K562 (cell line): ENCODE results near the gene KTI12. TPM values are rescaled to one million over a fixed set of nuclear protein-coding genes. Genes with fewer than 3 reads are reported as not detected.

Experiments
- polyA plus RNA-seq, 8 experiments: library from polyadenylated mRNA; depleted of rRNA in 4 of 8; stranded (reverse) in 5 of 8; unstranded in 3 of 8; fragments of >200 nt; fragmentation: Nextera tagmentation in 2 of 8; fragmentation: Illumina TruSeq in 1 of 8; extraction: Ambion mirVana in 2 of 8; extraction: Trizol in 1 of 8; gene quantifications; 2 replicates each; pipeline versions ENCODE4 v1.2.1 to v1.2.3, GENCODE V29; 2011 to 2014; ENCODE audit warnings: inconsistent platforms in 1 of 8, missing spikeins in 1 of 8
- small RNA-seq: library from RNA; depleted of rRNA; stranded (forward); fragments of <200 nt; gene quantifications from one replicate; pipeline ENCODE3, GENCODE V24; 2014
- total RNA-seq, 7 experiments: library from RNA; depleted of rRNA in 6 of 7; stranded (reverse); fragments of >200 nt in 6 of 7; fragmentation: Illumina TruSeq in 2 of 7; extraction: Trizol in 2 of 7; gene quantifications; 2 replicates each; pipeline versions ENCODE4 v1.2.1 to v1.2.3, GENCODE V29; 2011 to 2021; ENCODE audit warnings: low replicate concordance in 1 of 7

Gene KTI12
- total and polyA plus RNA-seq, 9 of the 15 experiments (the other 6 are each of a cell fraction or from before 2014, with no cell fraction given) = 3.1 to 22.8 (median 11.6) TPM

Small RNA genes within 50 kb of the gene (small RNA-seq; reads per million reads assigned to genes)
- gene RN7SL290P = not detected

Other genes with a start within 250 kb of the KTI12 start
- gene NRDC, start 155.1 kb downstream of the KTI12 start, total RNA-seq (2014; rRNA removed) = 102 and 139 TPM in 2 replicates
- 201 and 216 TPM in 2 replicates for gene NRDC, start 155.1 kb downstream of the KTI12 start, total RNA-seq (2014; rRNA removed; fragmentation: Illumina TruSeq; extraction: Trizol)
- 177 and 196 TPM in 2 replicates for gene NRDC, start 155.1 kb downstream of the KTI12 start, total RNA-seq (2015; rRNA removed; fragmentation: Illumina TruSeq; extraction: Trizol)
- gene NRDC, start 155.1 kb downstream of the KTI12 start, total RNA-seq (2021) = 255 and 270 TPM in 2 replicates
- gene NRDC, start 155.1 kb downstream of the KTI12 start, polyA plus RNA-seq (2011; rRNA removed) = 371 and 375 TPM in 2 replicates
- gene NRDC, start 155.1 kb downstream of the KTI12 start, polyA plus RNA-seq (2014; fragmentation: Illumina TruSeq; extraction: Trizol) = 296 and 347 TPM in 2 replicates
- 100 to 1,000 TPM; 135 to 149 TPM for gene NRDC, start 155.1 kb downstream of the KTI12 start, polyA plus RNA-seq (2014; fragmentation: Nextera tagmentation; extraction: Ambion mirVana)
- 222 and 261 TPM in 2 replicates for gene NRDC, start 155.1 kb downstream of the KTI12 start, polyA plus RNA-seq (2014; rRNA removed)
- 0.18 and 0.33 TPM in 2 replicates for gene RAB3B, start 43.1 kb downstream of the KTI12 start, total RNA-seq (2014; rRNA removed)
- 0.40 and 0.51 TPM in 2 replicates for gene RAB3B, start 43.1 kb downstream of the KTI12 start, total RNA-seq (2014; rRNA removed; fragmentation: Illumina TruSeq; extraction: Trizol)
- gene RAB3B, start 43.1 kb downstream of the KTI12 start, total RNA-seq (2015; rRNA removed; fragmentation: Illumina TruSeq; extraction: Trizol) = 0.34 and 0.43 TPM in 2 replicates
- 0.34 and 0.47 TPM in 2 replicates for gene RAB3B, start 43.1 kb downstream of the KTI12 start, total RNA-seq (2021)
- gene RAB3B, start 43.1 kb downstream of the KTI12 start, polyA plus RNA-seq (2011; rRNA removed) = 0.07 TPM in 2 replicates
- 0.44 and 0.45 TPM in 2 replicates for gene RAB3B, start 43.1 kb downstream of the KTI12 start, polyA plus RNA-seq (2014; fragmentation: Illumina TruSeq; extraction: Trizol)
- gene RAB3B, start 43.1 kb downstream of the KTI12 start, polyA plus RNA-seq (2014; fragmentation: Nextera tagmentation; extraction: Ambion mirVana) = under 1 TPM; 0.13 to 0.14 TPM
- 0.19 and 0.27 TPM in 2 replicates for gene RAB3B, start 43.1 kb downstream of the KTI12 start, polyA plus RNA-seq (2014; rRNA removed)
- gene TXNDC12, start 21.4 kb upstream of the KTI12 start, total RNA-seq (2014; rRNA removed) = 33.4 and 47.6 TPM in 2 replicates
- 37.8 and 40.2 TPM in 2 replicates for gene TXNDC12, start 21.4 kb upstream of the KTI12 start, total RNA-seq (2014; rRNA removed; fragmentation: Illumina TruSeq; extraction: Trizol)
- 29.7 and 34.6 TPM in 2 replicates for gene TXNDC12, start 21.4 kb upstream of the KTI12 start, total RNA-seq (2015; rRNA removed; fragmentation: Illumina TruSeq; extraction: Trizol)
- 57.9 and 60.8 TPM in 2 replicates for gene TXNDC12, start 21.4 kb upstream of the KTI12 start, total RNA-seq (2021)
- 45.9 and 53.1 TPM in 2 replicates for gene TXNDC12, start 21.4 kb upstream of the KTI12 start, polyA plus RNA-seq (2011; rRNA removed)
- 31.7 and 32.1 TPM in 2 replicates for gene TXNDC12, start 21.4 kb upstream of the KTI12 start, polyA plus RNA-seq (2014; fragmentation: Illumina TruSeq; extraction: Trizol)
- 10 to 100 TPM; 17.0 to 29.3 TPM for gene TXNDC12, start 21.4 kb upstream of the KTI12 start, polyA plus RNA-seq (2014; fragmentation: Nextera tagmentation; extraction: Ambion mirVana)
- gene TXNDC12, start 21.4 kb upstream of the KTI12 start, polyA plus RNA-seq (2014; rRNA removed) = 43.5 and 45.4 TPM in 2 replicates
- 36.3 and 40.1 TPM in 2 replicates for gene BTF3L4, start 22.5 kb upstream of the KTI12 start, total RNA-seq (2014; rRNA removed)
- gene BTF3L4, start 22.5 kb upstream of the KTI12 start, total RNA-seq (2014; rRNA removed; fragmentation: Illumina TruSeq; extraction: Trizol) = 102 and 114 TPM in 2 replicates
- 66.4 and 73.3 TPM in 2 replicates for gene BTF3L4, start 22.5 kb upstream of the KTI12 start, total RNA-seq (2015; rRNA removed; fragmentation: Illumina TruSeq; extraction: Trizol)
- 54.4 and 54.9 TPM in 2 replicates for gene BTF3L4, start 22.5 kb upstream of the KTI12 start, total RNA-seq (2021)
- gene BTF3L4, start 22.5 kb upstream of the KTI12 start, polyA plus RNA-seq (2011; rRNA removed) = 64.1 and 78.0 TPM in 2 replicates
- 85.1 and 99.0 TPM in 2 replicates for gene BTF3L4, start 22.5 kb upstream of the KTI12 start, polyA plus RNA-seq (2014; fragmentation: Illumina TruSeq; extraction: Trizol)
- 100 to 1,000 TPM in 1 of 2 experiments, 10 to 100 TPM in 1; 90.9 to 106 TPM for gene BTF3L4, start 22.5 kb upstream of the KTI12 start, polyA plus RNA-seq (2014; fragmentation: Nextera tagmentation; extraction: Ambion mirVana)
- gene BTF3L4, start 22.5 kb upstream of the KTI12 start, polyA plus RNA-seq (2014; rRNA removed) = 72.3 and 88.8 TPM in 2 replicates
- gene ZFYVE9, start 108.3 kb upstream of the KTI12 start, total RNA-seq (2014; rRNA removed) = 8.9 and 9.4 TPM in 2 replicates
- gene ZFYVE9, start 108.3 kb upstream of the KTI12 start, total RNA-seq (2014; rRNA removed; fragmentation: Illumina TruSeq; extraction: Trizol) = 14.4 and 16.7 TPM in 2 replicates
- 11.9 and 13.2 TPM in 2 replicates for gene ZFYVE9, start 108.3 kb upstream of the KTI12 start, total RNA-seq (2015; rRNA removed; fragmentation: Illumina TruSeq; extraction: Trizol)
- 9.0 and 10.2 TPM in 2 replicates for gene ZFYVE9, start 108.3 kb upstream of the KTI12 start, total RNA-seq (2021)
- 8.1 and 9.1 TPM in 2 replicates for gene ZFYVE9, start 108.3 kb upstream of the KTI12 start, polyA plus RNA-seq (2011; rRNA removed)
- 8.1 and 8.4 TPM in 2 replicates for gene ZFYVE9, start 108.3 kb upstream of the KTI12 start, polyA plus RNA-seq (2014; fragmentation: Illumina TruSeq; extraction: Trizol)
- gene ZFYVE9, start 108.3 kb upstream of the KTI12 start, polyA plus RNA-seq (2014; fragmentation: Nextera tagmentation; extraction: Ambion mirVana) = under 1 TPM; 0.52 to 0.84 TPM
- gene ZFYVE9, start 108.3 kb upstream of the KTI12 start, polyA plus RNA-seq (2014; rRNA removed) = 5.0 and 5.4 TPM in 2 replicates